GM12892 (cell line): Measurements from ENCODE around the gene MX1.

Experiments
- POLR2A ChIP-seq: IDR thresholded peaks from 2 replicates; pipeline ENCODE4 v1.6.1; 2011; ENCODE audit warnings: low read depth, low read length, control low read depth
- POLR2AphosphoS5 ChIP-seq: IDR thresholded peaks from 2 replicates; pipeline ENCODE4 v1.6.1; 2011; ENCODE audit warnings: low read depth, low read length, control low read depth

DNA sequence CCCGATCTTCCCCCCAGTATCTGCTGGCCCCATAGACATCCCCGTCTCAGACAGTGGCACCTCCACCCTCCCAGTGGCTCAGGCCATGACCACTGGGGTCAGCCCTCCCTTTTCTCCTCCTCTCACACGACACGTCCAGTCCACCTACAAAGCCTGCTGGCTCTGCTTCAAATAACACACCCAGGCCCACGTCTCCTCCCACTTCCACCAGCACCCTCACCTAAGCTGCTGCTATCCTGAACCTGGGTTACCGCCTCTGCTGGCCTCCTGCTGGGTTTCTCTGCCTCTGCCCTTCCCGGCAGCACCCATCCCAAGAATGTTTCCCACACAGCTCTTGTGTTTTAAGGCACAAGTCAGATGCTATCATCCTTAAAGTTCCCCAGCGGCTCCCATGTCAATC, 38.2 kb upstream of the MX1 start:
- no peak for TF ChIP-seq POLR2A
- no peak for TF ChIP-seq POLR2AphosphoS5
